Tibial nerve (tissue), 4 donors: Measurements from ENCODE around the gene PXMP4. TPM values are rescaled to one million over a fixed set of nuclear protein-coding genes. Genes with fewer than 3 reads are reported as not detected.

Experiments used
- DNase-seq, 2 donors: peaks; one replicate each; pipeline ENCODE4 v3.0.0-alpha.2; 2019; ENCODE audit warnings: low spot score in 2 of 2
- H3K27ac ChIP-seq, 4 donors: fragments of 200-600 bp; sonication (generic) in 3 of 4; one replicate each; pipeline ENCODE4 v1.5.1; 2017 to 2019; ENCODE audit warnings: mild to moderate bottlenecking in 1 of 4
- H3K27me3 ChIP-seq, 2 donors: fragments of 200-600 bp; sonication (generic) in 1 of 2; one replicate each; pipeline versions ENCODE4 v1.5.1 to v1.6.0; 2017 to 2019
- H3K36me3 ChIP-seq, 3 donors: fragments of 200-600 bp; sonication (generic); one replicate each; pipeline ENCODE4 v1.5.1; 2018 to 2019
- H3K4me1 ChIP-seq, 4 donors: fragments of 200-600 bp; sonication (generic) in 3 of 4; one replicate each; pipeline ENCODE4 v1.5.1; 2017 to 2019
- H3K4me3 ChIP-seq, 4 donors: fragments of 200-600 bp; sonication (generic) in 3 of 4; one replicate each; pipeline ENCODE4 v1.5.1; 2017 to 2019; ENCODE audit warnings: mild to moderate bottlenecking in 1 of 4, moderate library complexity in 1 of 4
- H3K9me3 ChIP-seq, 4 donors: fragments of 200-600 bp; sonication (generic) in 3 of 4; one replicate each; pipeline ENCODE4 v1.5.1; 2017 to 2019
- EP300 ChIP-seq, 2 donors: sonication (generic); formaldehyde crosslinking; IDR thresholded peaks; one replicate each; pipeline ENCODE4 v1.6.1; 2017; ENCODE audit warnings: antibody characterized with exemption in 2 of 2, mild to moderate bottlenecking in 1 of 2
- POLR2A ChIP-seq, 2 donors: fragments of 450-650 bp; IDR thresholded peaks; one replicate each; pipeline ENCODE4 v1.6.1; 2017; ENCODE audit warnings: antibody characterized with exemption in 2 of 2, mild to moderate bottlenecking in 2 of 2, moderate library complexity in 2 of 2
- WGBS, 2 donors: methylation state at CpG; one replicate each; pipeline ENCODE4 v1.1.5; 2018; 5-methylcytosine and 5-hydroxymethylcytosine counted together
- total RNA-seq, 4 donors: library from RNA; depleted of rRNA; stranded (reverse); fragments of >200 nt; gene quantifications; one replicate each; pipeline ENCODE4 v1.1.0, GENCODE V29; 2016
- TF ChIP-seq, protein P1 (sequence below), 5 experiments: fragments of 200-600 bp in 3 of 5; fragments of 450-650 bp in 2 of 5; sonication (generic) in 3 of 5; IDR thresholded peaks; one replicate each; pipeline ENCODE4 v1.5.1; 2016 to 2019; ENCODE audit warnings: antibody characterized with exemption in 5 of 5, mild to moderate bottlenecking in 3 of 5, moderate library complexity in 2 of 5

Gene PXMP4
- total RNA-seq, 4 donors from 2014 or later, result 5.1 to 9.6 (median 8.6) TPM

DNA sequence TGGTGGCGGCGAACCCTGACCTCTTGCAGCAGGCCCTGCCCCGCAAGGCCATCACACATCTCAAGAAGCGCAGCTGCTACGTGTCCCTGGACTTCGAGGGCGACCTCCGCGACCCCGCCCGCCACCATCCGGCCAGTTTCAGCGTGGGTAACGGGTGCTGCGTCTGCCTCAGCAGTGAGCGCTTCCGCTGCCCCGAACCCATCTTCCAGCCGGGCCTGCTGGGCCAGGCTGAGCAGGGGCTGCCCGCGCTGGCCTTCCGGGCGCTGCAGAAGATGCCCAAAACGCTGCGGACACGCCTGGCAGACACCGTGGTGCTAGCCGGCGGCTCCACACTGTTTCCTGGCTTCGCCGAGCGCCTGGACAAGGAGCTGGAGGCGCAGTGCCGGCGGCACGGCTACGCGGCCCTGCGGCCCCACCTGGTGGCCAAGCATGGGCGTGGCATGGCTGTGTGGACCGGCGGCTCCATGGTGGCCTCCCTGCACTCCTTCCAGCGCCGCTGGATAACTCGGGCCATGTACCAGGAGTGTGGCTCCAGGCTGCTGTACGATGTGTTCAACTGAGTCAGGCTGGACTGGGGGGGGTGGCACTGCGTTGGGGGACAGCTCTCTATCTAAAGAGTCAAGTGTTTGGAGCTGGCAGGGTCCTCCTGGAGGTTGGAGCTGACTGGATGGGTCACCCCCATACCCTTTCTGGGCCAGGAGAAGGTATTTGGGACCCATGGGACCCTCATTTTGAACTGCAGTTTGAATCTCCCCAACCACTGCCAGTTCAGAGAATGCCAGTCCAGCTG is 52.2 kb downstream of the PXMP4 start:
- peak; percentile 59 to 62 for DNase-seq
- TF ChIP-seq, protein P1, sequence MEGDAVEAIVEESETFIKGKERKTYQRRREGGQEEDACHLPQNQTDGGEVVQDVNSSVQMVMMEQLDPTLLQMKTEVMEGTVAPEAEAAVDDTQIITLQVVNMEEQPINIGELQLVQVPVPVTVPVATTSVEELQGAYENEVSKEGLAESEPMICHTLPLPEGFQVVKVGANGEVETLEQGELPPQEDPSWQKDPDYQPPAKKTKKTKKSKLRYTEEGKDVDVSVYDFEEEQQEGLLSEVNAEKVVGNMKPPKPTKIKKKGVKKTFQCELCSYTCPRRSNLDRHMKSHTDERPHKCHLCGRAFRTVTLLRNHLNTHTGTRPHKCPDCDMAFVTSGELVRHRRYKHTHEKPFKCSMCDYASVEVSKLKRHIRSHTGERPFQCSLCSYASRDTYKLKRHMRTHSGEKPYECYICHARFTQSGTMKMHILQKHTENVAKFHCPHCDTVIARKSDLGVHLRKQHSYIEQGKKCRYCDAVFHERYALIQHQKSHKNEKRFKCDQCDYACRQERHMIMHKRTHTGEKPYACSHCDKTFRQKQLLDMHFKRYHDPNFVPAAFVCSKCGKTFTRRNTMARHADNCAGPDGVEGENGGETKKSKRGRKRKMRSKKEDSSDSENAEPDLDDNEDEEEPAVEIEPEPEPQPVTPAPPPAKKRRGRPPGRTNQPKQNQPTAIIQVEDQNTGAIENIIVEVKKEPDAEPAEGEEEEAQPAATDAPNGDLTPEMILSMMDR (IDR thresholded peaks at IDR 0.05), result peak; percentile 90 to 97 (median 97)
- no peak for TF ChIP-seq POLR2A (IDR thresholded peaks at IDR 0.05)
- peak in 1 of 2 donors; percentile 38 for TF ChIP-seq EP300 (IDR thresholded peaks at IDR 0.05)
- Histone ChIP-seq H3K4me1 (peaks cover 0 to 53% (median 22%) of the 10 kb centered on the region in 4 donors), H3K4me3 (peak overlapping the region; percentile 39 to 71 (median 64)), H3K27me3 (no peaks in the 10 kb centered on the region), H3K9me3 (no peaks in the 10 kb centered on the region), H3K27ac (peak overlapping the region; percentile 74 to 93 (median 90)), H3K36me3 (peaks cover 0 to 34% (median 0%) of the 10 kb centered on the region in 3 donors)
- 21 to 27% methylated on average over 19 to 43 of the region's 47 CpGs for WGBS, 2 donors

DNA sequence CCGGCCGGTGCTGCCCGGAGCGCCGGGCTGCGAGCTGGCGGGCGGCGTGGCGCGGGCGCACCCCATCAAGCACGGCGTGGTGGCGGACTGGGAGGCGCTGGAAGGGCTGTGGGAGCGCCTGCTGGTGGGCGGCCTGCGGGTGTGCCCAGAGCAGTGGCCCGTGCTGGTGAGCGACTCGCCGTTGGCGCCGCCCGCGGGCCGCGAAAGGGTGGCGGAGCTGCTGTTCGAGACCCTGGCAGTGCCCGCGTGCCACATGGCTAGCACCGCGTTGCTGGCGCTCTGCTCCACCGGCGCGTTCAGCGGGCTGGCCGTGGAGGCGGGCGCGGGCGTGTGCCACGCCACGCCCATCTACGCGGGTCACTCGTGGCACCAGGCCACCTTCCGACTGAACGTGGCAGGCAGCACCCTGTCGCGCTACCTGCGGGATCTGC is 52.9 kb downstream of the PXMP4 start:
- no peaks in the 10 kb centered on the region for H3K27me3 ChIP-seq
- peak overlapping the region; percentile 74 to 93 (median 90) for H3K27ac ChIP-seq
- 0 to 22% methylated on average over 5 to 11 of the region's 55 CpGs for WGBS, 2 donors
- H3K4me3 ChIP-seq, result peak overlapping the region; percentile 39 to 71 (median 64)
- no peaks in the 10 kb centered on the region for H3K9me3 ChIP-seq
- TF ChIP-seq EP300 (IDR thresholded peaks at IDR 0.05) (no peak), POLR2A (IDR thresholded peaks at IDR 0.05) (no peak)
- TF ChIP-seq, protein P1 (IDR thresholded peaks at IDR 0.05), result no peak
- peaks cover 0 to 53% (median 16%) of the 10 kb centered on the region in 4 donors for H3K4me1 ChIP-seq
- DNase-seq, result no peak
- H3K36me3 ChIP-seq, result peaks cover 0 to 34% (median 0%) of the 10 kb centered on the region in 3 donors

DNA sequence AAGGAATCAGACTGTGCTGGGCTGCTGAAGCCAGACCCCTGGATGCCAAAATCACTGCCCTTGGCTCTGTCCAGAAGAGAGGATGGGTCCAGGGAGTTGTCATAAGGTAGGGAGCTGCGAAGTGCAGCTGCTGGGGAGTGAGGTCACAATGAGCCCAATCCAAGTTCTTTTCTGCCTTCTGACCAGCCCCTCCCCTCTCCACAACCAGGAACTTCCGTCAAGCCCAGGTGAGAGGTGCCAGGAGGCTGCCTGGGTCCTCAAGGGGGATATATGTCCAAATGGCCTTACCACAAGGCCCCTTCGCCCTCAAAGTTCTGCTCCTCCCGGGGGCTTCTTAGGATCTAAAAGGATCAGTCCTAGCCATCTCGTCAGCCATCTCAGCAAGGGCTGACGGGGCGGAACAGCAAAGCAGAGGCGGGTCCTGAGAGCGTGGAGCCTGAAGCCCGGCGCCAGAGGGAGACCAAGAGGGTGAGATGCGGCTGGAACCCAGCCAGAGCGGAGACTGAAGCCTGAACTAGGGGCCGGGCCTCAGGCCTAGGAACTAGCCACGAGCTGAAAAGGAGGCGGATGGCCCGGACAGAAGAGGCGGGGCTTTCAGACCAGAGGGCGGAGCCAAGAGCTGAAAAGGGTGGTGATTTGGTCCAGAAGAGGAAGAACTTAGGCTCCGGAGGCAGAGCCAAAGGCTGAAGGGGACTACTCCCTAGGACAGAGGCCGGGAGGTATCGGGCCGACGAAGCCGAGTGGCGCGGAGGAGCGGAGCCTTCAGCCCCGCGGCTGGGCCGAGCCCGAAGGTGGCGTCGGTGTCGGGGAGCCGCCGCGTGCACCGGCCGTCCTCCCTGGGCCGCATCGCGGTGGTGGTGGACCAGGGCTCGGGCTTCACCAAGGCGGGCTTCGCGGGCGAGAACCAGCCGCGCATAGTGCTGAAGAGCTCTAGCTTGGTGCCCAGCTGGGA is 53.5 kb downstream of the PXMP4 start, which contains the start of gene ACTL10:
Gene ACTL10, plus strand, starts transcription at position 651 of the 952 bp plus-strand sequence. CDS start 555 bp downstream, outside the sequence.
- no peaks in the 10 kb centered on the region for H3K9me3 ChIP-seq
- H3K27ac ChIP-seq, result peak within 1 kb of the TSS; percentile 74 to 93 (median 90)
- H3K4me1 ChIP-seq, result peaks cover 0 to 49% (median 16%) of the 10 kb centered on the region in 4 donors
- peaks cover 0 to 31% (median 0%) of the 10 kb centered on the region in 3 donors for H3K36me3 ChIP-seq
- H3K27me3 ChIP-seq, result no peaks in the 10 kb centered on the region
- H3K4me3 ChIP-seq, result peak within 1 kb of the TSS; percentile 39 to 71 (median 64)
- TF ChIP-seq, protein P1 (IDR thresholded peaks at IDR 0.05), result peak in 4 of 5 experiments; percentile 28 to 63 (median 42)
- TF ChIP-seq EP300 (IDR thresholded peaks at IDR 0.05) (peak in 1 of 2 donors; percentile 94), POLR2A (IDR thresholded peaks at IDR 0.05) (peak; percentile 81 to 97)
- DNase-seq, result peak; percentile 98
- WGBS, 2 donors, result 1 to 11% methylated on average over 29 to 43 of the region's 50 CpGs

DNA sequence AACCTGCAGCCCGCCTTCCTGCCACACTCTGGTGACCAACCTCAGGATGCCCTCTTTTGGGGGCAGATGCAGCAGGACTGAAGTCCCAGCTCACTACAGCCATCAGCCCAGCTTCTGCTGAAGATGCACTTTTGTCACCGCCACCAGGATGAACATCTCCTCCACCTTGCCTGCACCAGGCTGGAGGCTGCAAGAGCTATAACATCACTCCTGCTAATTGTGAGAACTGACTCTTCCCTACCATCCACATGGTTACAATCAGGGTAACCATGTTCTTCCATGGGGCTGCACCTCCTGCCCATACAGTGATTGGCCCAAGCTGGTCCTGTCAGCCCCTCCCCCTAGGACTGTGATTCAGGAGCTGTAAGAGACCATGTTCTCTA is 55.4 kb downstream of the PXMP4 start:
- TF ChIP-seq EP300 (IDR thresholded peaks at IDR 0.05), result no peak
- TF ChIP-seq POLR2A (IDR thresholded peaks at IDR 0.05), result no peak
- TF ChIP-seq, protein P1 (IDR thresholded peaks at IDR 0.05), result no peak
- H3K4me3 ChIP-seq, result no peak overlapping the region
- peak overlapping the region in 2 of 4 donors; percentile 93 to 94 for H3K27ac ChIP-seq
- H3K36me3 ChIP-seq, result peaks cover 0 to 21% (median 0%) of the 10 kb centered on the region in 3 donors
- no peaks in the 10 kb centered on the region for H3K27me3 ChIP-seq
- no peak for DNase-seq
- 87 to 100% methylated on average over 2 of the region's 2 CpGs for WGBS, 2 donors
- H3K9me3 ChIP-seq, result no peaks in the 10 kb centered on the region
- peaks cover 0 to 49% (median 16%) of the 10 kb centered on the region in 4 donors for H3K4me1 ChIP-seq
